GM23338 (cell line): ENCODE results near the gene MGLL. TPM values are rescaled to one million over a fixed set of nuclear protein-coding genes. Genes with fewer than 3 reads are reported as not detected.
A peak's percentile ranks its signal among the peaks of the same experiment; 100 is the strongest.

Source experiments
- ATAC-seq: fragments of 200-7000 bp; cut with Tn5 transposase; 3 replicates; pipeline ENCODE4 v1.9.1; 2020
- DNase-seq: peaks from one replicate; pipeline ENCODE4 v3.0.0-alpha.2; 2015; ENCODE audit warnings: low spot score
- H2AFZ ChIP-seq: fragments of 200-600 bp; sonication (generic); 2 replicates; pipeline ENCODE4 v1.8.0; 2016; ENCODE audit warnings: antibody characterized with exemption, mild to moderate bottlenecking, moderate library complexity
- H3F3A ChIP-seq: fragments of 200-600 bp; sonication (generic); replicated peaks from 2 replicates; pipeline ENCODE4 v1.8.0; 2017; ENCODE audit warnings: antibody characterized with exemption, mixed run types, low read depth
- H3K27ac ChIP-seq: fragments of 200-600 bp; sonication (generic); 2 replicates; pipeline ENCODE4 v1.6.1; 2016; ENCODE audit warnings: low read depth
- H3K27me3 ChIP-seq: fragments of 200-600 bp; sonication (generic); 2 replicates; pipeline ENCODE4 v1.8.0; 2016; ENCODE audit warnings: mild to moderate bottlenecking, mixed run types, moderate library complexity; ENCODE audit not compliant: insufficient read depth
- H3K36me3 ChIP-seq: fragments of 200-600 bp; sonication (generic); 2 replicates; pipeline ENCODE4 v1.8.0; 2016; ENCODE audit warnings: mild to moderate bottlenecking; ENCODE audit not compliant: insufficient read depth
- H3K4me1 ChIP-seq: fragments of 200-600 bp; sonication (generic); 2 replicates; pipeline ENCODE4 v1.8.0; 2016; ENCODE audit warnings: mild to moderate bottlenecking, moderate library complexity; ENCODE audit not compliant: insufficient read depth
- H3K4me2 ChIP-seq: fragments of 200-600 bp; sonication (generic); 2 replicates; pipeline ENCODE4 v1.7.1; 2017; ENCODE audit warnings: mixed run types
- H3K4me3 ChIP-seq: fragments of 200-600 bp; sonication (generic); 2 replicates; pipeline ENCODE4 v1.6.1; 2016; ENCODE audit warnings: mixed run types
- H3K79me2 ChIP-seq: fragments of 200-600 bp; sonication (generic); replicated peaks from 2 replicates; pipeline ENCODE4 v1.8.0; 2017; ENCODE audit warnings: mild to moderate bottlenecking; ENCODE audit not compliant: insufficient read depth
- H3K9me2 ChIP-seq: fragments of 200-600 bp; sonication (generic); 2 replicates; pipeline ENCODE4 v1.8.0; 2017; ENCODE audit not compliant: insufficient read depth
- H4K20me1 ChIP-seq: fragments of 200-600 bp; sonication (generic); replicated peaks from 2 replicates; pipeline ENCODE4 v1.8.0; 2017; ENCODE audit warnings: mild to moderate bottlenecking; ENCODE audit not compliant: insufficient read depth
- H3K27ac Mint-ChIP-seq: 2 replicates; pipeline ENCODE4 v1.8.0; 2020; ENCODE audit warnings: inconsistent platforms, mild to moderate bottlenecking, moderate library complexity, mixed read lengths
- H3K27me3 Mint-ChIP-seq: 3 replicates; pipeline ENCODE4 v1.8.0; 2022; ENCODE audit warnings: low read depth, mild to moderate bottlenecking, moderate library complexity, mixed read lengths, inconsistent platforms; ENCODE audit not compliant: insufficient read depth, poor library complexity
- H3K36me3 Mint-ChIP-seq: 3 replicates; pipeline ENCODE4 v1.8.0; 2021; ENCODE audit warnings: low read depth, mild to moderate bottlenecking, inconsistent platforms, moderate library complexity, mixed read lengths
- H3K4me1 Mint-ChIP-seq: 3 replicates; pipeline ENCODE4 v1.8.0; 2020; ENCODE audit warnings: mild to moderate bottlenecking, inconsistent platforms, mixed read lengths
- H3K4me3 Mint-ChIP-seq: 3 replicates; pipeline ENCODE4 v1.8.0; 2021; ENCODE audit warnings: moderate library complexity, mild to moderate bottlenecking, inconsistent platforms, mixed read lengths
- H3K9me3 Mint-ChIP-seq: 3 replicates; pipeline ENCODE4 v1.8.0; 2020; ENCODE audit warnings: moderate library complexity, mild to moderate bottlenecking, inconsistent platforms, mixed read lengths
- CREB1 ChIP-seq: fragments of 250-450 bp; sonication (Bioruptor Pico); IDR thresholded peaks from 2 replicates; pipeline ENCODE4 v1.5.0; 2020; ENCODE audit warnings: low read depth, mild to moderate bottlenecking, moderate library complexity
- CTCF ChIP-seq, 2 experiments: fragments of 200-600 bp in 1 of 2; sonication (generic) in 1 of 2; conservative IDR thresholded peaks; 2 replicates each; pipeline versions ENCODE4 v1.5.1 to v1.6.1; 2016 to 2017; ENCODE audit warnings: antibody characterized with exemption in 2 of 2, low read depth in 2 of 2, mild to moderate bottlenecking in 2 of 2, moderate library complexity in 1 of 2
- ETS1 ChIP-seq: IDR thresholded peaks from 2 replicates; pipeline ENCODE4 v1.6.1; 2016; ENCODE audit warnings: antibody characterized with exemption
- EZH2 ChIP-seq: fragments of 200-600 bp; sonication (generic); IDR thresholded peaks from one replicate; pipeline ENCODE4 v1.8.0; 2017; ENCODE audit warnings: antibody characterized with exemption, mild to moderate bottlenecking, low read depth; ENCODE audit not compliant: unreplicated experiment
- EZH2phosphoT487 ChIP-seq: fragments of 200-600 bp; sonication (generic); IDR thresholded peaks from one replicate; pipeline ENCODE4 v1.8.1; 2018; ENCODE audit warnings: antibody characterized with exemption; ENCODE audit not compliant: unreplicated experiment
- JUNB ChIP-seq: IDR thresholded peaks from one replicate; pipeline ENCODE4 v1.6.1; 2016; ENCODE audit warnings: antibody characterized with exemption; ENCODE audit not compliant: unreplicated experiment
- NANOG ChIP-seq: IDR thresholded peaks from 2 replicates; pipeline ENCODE4 v1.6.1; 2016; ENCODE audit warnings: antibody characterized with exemption, borderline replicate concordance
- POLR2AphosphoS5 ChIP-seq: IDR thresholded peaks from 2 replicates; pipeline ENCODE4 v1.6.1; 2016; ENCODE audit warnings: antibody characterized with exemption, low read depth
- REST ChIP-seq: IDR thresholded peaks from one replicate; pipeline ENCODE4 v1.6.1; 2018; ENCODE audit warnings: antibody characterized with exemption; ENCODE audit not compliant: unreplicated experiment
- STAT1 ChIP-seq: IDR thresholded peaks from one replicate; pipeline ENCODE4 v1.6.1; 2016; ENCODE audit warnings: antibody characterized with exemption; ENCODE audit not compliant: unreplicated experiment
- ZNF114 ChIP-seq: fragments of 250-450 bp; sonication (Bioruptor Pico); IDR thresholded peaks from 2 replicates; pipeline ENCODE4 v1.5.0; 2020; ENCODE audit warnings: mild to moderate bottlenecking, moderate library complexity
- ZNF331 ChIP-seq: fragments of 250-450 bp; sonication (Bioruptor Pico); IDR thresholded peaks from 2 replicates; pipeline ENCODE4 v1.5.0; 2020; ENCODE audit warnings: low read depth, mild to moderate bottlenecking, moderate library complexity
- ZNF462 ChIP-seq: fragments of 250-450 bp; sonication (Bioruptor Pico); IDR thresholded peaks from 2 replicates; pipeline ENCODE4 v1.5.0; 2020; ENCODE audit warnings: mild to moderate bottlenecking, moderate library complexity
- polyA plus RNA-seq: library from polyadenylated mRNA; unstranded; fragments of >200 nt; fragmentation: Nextera tagmentation; extraction: Ambion mirVana; gene quantifications from 2 replicates; pipeline ENCODE4 v1.2.1, GENCODE V29; 2016
- total RNA-seq: library from RNA; depleted of rRNA; stranded (reverse); fragments of >200 nt; shearing (Covaris generic); gene quantifications from 2 replicates; pipeline ENCODE4 v1.2.3, GENCODE V29; 2014

MGLL gene
- total and polyA plus RNA-seq, 2 experiments from 2014 or later = 0.71 to 0.83 TPM

- Mint-ChIP-seq H3K27ac (no peak overlapping the region), H3K4me3 (no peak overlapping the region), H3K4me1 (peaks cover 6% of the 10 kb centered on the region), H3K9me3 (no peaks in the 10 kb centered on the region; the same call in 2 of the 3 replicates), H3K36me3 (no peaks in the 10 kb centered on the region), H3K27me3 (peaks cover 8% of the 10 kb centered on the region)
- H3K9me2 ChIP-seq = 0 out of 2 replicates have a peak, but pooled peaks cover 4% of the 10 kb centered on the region
- no peaks in the 10 kb centered on the region for H3K36me3 ChIP-seq
- ATAC-seq = peak; percentile 73
- no peak overlapping the region for H3K4me3 ChIP-seq
- no peaks in the 10 kb centered on the region for H3F3A ChIP-seq
- TF ChIP-seq JUNB = no peak
- TF ChIP-seq STAT1 = no peak
- TF ChIP-seq POLR2AphosphoS5 = no peak
- no peak for TF ChIP-seq CREB1
- no peak for TF ChIP-seq ZNF462 (CRISPR knock-in tag)
- no peak for TF ChIP-seq ETS1
- TF ChIP-seq EZH2 = no peak
- TF ChIP-seq EZH2phosphoT487 = no peak
- no peak for TF ChIP-seq ZNF331 (CRISPR knock-in tag)
- no peak for TF ChIP-seq NANOG
- TF ChIP-seq REST = no peak
- no peak for TF ChIP-seq ZNF114 (CRISPR knock-in tag)
- no peak for TF ChIP-seq CTCF (conservative IDR thresholded peaks at IDR 0.05; ENCODE audit: low read depth in 2 of 2)
- no peaks in the 10 kb centered on the region for H4K20me1 ChIP-seq
- H3K4me1 ChIP-seq = peaks cover 3% of the 10 kb centered on the region; the same call in 1 of the 2 replicates
- H3K79me2 ChIP-seq = no peaks in the 10 kb centered on the region
- no peak overlapping the region for H3K4me2 ChIP-seq
- H3K27me3 ChIP-seq = no peaks in the 10 kb centered on the region
- no peak overlapping the region for H2AFZ ChIP-seq
- no peak overlapping the region for H3K27ac ChIP-seq
- peak; percentile 63 for DNase-seq
These were observed 139.8 kb downstream of the MGLL start for GRCh38 chr3:127682561-127682960.
